ENCODE data around the gene IL18BP. TPM values are rescaled to one million over a fixed set of nuclear protein-coding genes. Genes with fewer than 3 reads are reported as not detected.

Gene IL18BP
- total RNA-seq (2014; rRNA removed; shearing (Covaris generic)) = 2.3 and 2.4 TPM in 2 replicates
- 4.2 and 9.1 TPM in 2 replicates for polyA plus RNA-seq (2014; cell fraction: nucleus; rRNA removed)

DNA sequence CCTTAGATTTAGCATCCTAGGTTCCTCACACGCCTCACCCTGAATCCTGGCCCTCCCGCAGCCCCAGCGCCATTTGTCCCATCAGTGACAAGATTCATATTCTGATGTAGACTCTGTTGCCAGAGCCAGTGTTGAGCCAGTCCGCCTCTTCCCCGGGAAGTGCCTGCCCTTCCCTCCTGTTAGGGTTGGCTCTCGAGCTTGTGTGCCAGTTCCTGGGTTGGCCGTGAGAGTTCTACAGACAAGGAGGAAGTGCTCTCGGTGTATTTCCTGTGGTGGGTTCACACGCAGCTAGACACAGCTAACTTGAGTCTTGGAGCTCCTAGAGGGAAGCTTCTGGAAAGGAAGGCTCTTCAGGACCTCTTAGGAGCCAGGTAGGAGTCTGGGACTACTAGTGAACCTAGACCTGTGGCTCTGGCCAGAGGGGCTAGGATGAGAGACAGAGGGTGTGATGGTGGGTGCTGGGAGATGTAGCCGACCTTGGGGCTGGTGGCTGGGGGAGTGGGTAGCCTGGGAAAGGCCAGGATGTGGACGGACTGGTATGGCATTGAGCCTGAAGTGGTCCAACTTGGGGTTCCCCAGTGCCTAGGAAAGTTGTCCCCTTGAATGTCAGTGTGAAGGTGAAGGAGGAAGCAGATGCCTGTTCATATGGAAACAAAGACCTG is at the start of gene IL18BP:
Gene IL18BP (plus strand): TSS at position 261 of the 662 bp plus-strand sequence. CDS start 1,076 bp downstream, outside the sequence.
- no peak for DNase-seq (ENCODE audit: extremely low read depth, low read depth)

DNA sequence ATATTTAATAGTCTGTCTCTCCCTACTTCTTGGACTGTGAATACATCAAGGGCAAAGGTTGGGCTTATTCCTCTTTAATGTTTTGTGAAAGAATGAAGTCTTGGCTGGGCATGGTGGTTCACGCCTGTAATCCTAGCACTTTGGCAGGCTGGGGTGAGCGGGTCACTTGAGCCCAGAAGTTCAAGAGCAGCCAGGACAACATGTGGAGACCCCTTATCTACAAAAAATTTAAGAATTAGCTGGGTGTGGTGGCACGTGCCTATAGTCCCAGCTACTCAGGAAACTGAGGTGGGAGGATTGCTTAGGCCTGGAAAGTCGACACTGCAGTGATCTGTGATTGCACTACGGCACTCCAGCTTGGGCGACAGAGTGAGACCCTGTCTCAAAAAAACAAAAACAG is 49.7 kb upstream of the IL18BP start:
- DNase-seq (ENCODE audit: extremely low read depth, low read depth) = no peak

DNA sequence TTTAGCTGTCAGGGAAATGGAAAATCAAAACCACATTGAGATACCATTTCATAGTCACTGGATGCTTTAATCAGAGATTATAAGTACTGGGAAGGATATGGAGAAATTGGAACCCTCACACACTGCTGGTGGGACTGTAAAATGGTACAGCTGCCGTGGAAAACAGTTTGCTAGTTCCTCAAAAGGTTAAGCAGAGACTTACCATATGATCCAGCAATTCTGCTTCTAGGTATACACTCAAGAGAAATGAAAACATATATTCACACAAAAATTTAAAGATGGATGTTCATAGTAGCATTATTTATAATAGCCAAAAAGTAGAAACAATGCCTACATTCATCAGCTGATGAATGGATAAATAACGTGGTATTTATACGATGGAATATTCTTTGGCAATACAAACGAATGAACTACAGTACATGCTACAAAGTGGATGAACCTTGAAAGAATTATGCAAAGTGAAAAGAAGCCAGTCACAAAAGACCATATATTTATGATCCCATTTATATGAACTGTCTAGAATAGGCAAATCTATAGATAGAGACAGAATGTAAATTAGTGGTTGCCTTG is 46.9 kb upstream of the IL18BP start:
- no peak for DNase-seq (ENCODE audit: extremely low read depth, low read depth)

- DNase-seq (ENCODE audit: extremely low read depth, low read depth) = no peak
Measured at GRCh38 chr11:71955898-71956456, 42.7 kb upstream of the IL18BP start.

GRCh38 chr11:71962428-71963038 is 36.2 kb upstream of the IL18BP start:
- DNase-seq (ENCODE audit: extremely low read depth, low read depth) = no peak

DNA sequence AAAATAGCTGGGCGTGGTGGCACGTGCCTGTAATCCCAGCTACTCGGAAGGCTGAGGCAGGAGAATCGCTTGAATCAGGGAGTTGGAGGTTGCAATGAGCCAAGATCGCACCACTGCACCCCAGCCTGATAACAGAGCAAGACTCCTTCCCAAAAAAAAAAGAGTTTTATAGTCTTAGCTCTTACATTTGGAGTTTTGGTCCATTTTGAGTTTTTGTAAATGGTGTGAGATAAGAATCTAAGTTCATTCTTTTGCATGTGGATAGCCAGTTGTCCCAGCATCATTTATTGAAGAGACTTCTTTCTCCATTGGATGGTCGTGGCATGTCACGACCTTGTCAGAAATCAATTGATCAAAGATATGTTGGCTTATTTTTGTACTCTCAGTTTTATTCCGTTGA is 35.2 kb upstream of the IL18BP start:
- no peak for DNase-seq (ENCODE audit: extremely low read depth, low read depth)

DNA sequence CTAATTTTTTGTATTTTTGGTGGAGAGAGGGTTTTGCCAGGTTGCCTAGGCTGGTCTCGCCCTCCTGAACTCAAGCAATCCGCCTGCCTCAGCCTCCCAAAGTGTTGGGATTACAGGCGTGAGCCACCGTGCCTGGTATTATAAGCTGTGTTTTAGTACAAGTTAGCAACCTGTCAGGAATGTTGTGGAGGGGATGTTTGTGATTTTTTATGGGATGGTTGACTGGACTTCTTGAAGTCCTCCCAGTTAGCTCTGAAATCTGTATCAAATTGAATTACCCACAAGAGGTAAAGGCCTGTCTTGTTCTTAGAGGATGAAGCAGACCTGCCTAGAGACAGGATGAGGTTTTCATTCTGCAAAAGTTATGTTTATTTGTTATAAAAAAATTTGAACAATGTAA is 34.1 kb upstream of the IL18BP start:
- DNase-seq (ENCODE audit: extremely low read depth, low read depth) = no peak

DNA sequence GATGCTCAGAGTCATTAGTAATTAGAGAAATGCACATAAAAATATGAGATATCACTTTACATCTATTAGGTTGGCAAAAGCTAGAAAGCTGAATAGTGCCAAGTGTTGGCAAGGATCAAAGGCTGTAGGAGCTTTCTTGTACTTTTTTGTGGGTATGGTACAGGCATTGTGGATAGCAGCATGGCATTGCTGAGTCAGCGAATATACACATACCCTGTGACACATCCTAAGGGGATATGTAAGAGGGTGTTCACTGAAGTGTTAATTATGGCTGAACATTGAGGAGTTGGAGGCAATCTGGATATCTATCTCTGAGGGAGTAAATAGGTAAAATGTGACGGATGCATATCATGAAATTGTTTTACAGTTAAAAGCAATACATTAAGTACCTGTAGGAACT is 27.0 kb upstream of the IL18BP start:
- DNase-seq (ENCODE audit: extremely low read depth, low read depth) = no peak

DNA sequence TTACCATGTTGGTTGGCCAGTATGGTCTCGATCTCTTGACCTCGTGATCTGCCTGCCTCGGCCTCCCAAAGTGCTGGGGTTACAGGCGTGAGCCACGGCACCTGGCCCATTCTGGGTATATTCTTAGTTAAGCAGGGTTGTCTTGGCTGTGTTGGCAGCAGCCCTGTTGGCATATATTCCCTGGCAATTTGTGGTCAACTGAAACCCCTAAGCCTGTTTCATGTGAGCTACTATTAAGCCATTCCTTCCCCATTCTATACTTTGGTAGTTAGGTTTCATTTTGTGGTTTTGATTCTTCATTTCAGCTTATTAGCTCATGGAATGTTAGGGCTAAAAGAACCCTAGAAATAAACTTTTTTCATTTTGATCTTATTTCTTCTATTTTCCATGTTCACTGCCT is 22.2 kb upstream of the IL18BP start:
- no peak for DNase-seq (ENCODE audit: extremely low read depth, low read depth)

GRCh38 chr11:71977090-71977489 is 21.6 kb upstream of the IL18BP start:
- no peak for DNase-seq (ENCODE audit: extremely low read depth, low read depth)

DNA sequence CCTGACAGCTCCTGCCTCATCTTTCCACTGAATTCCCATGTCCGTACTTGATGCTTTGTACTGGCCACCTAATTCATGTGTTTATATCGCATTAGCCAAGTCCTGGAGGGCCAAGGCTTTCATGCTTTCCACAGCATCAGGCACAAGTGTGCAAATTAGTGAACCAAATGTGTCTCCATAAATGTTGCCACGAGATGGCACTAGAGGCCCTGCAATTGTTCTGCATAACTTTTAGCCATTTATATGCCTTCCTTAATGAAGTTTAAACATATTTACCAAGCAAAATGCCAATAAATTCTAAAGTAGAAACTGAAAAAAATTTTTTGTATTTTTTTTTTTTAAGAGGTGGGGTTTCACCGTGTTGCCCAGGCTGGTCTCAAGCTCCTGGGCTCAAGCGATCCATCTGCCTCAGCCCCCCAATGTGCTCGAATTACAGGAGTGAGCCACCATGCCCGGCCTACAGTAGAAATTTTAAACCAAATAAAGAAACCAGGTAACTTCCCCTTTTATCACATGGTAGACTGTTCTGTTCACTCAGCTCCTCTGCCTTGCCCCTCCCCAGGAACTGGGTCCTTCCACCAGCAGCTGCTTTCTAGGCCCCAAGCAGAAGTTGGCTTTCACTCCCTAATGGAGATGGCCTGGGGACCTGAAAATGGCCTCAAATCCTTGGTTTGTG is 20.8 kb upstream of the IL18BP start:
- DNase-seq (ENCODE audit: extremely low read depth, low read depth) = peak; percentile 38

DNA sequence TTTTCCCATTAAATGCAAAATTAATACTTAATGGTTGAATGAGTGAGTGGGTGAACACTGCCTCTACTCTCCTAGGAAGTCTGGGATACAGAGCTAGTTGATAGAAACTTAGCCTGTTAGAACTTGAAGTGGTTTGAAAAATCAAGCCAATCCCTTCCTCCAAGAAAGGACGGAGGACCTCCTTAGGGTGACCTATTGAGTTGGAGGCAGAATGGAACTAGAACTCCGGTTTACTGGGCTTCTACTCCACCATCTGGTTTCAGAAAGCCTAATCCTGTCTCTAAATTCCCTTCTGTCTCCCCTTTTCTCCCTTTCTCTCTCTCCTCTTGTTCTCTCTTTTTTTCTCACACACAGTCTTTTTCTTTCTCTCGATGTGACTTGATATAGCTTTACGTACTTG is 19.6 kb upstream of the IL18BP start:
- DNase-seq (ENCODE audit: extremely low read depth, low read depth) = no peak

DNA sequence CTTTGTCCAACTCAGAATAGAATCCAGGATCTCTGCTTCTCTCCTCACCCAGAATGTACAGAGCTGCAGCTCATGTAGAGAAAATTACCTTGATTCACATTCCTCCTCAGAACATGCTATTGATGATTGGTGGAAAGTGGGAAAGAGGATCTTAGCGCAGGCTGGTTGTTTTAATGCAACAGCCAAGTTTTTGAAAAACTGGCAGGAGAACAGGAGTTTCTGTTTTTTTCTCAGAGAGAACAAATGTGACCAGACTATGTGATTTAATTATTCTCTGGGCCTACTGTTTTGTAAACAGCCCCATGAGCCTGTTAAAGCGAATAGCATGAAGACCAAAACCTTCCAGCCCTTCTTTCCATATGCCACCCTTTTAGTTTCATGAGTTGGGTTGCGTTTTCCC is 19.1 kb upstream of the IL18BP start:
- DNase-seq (ENCODE audit: extremely low read depth, low read depth) = no peak

DNA sequence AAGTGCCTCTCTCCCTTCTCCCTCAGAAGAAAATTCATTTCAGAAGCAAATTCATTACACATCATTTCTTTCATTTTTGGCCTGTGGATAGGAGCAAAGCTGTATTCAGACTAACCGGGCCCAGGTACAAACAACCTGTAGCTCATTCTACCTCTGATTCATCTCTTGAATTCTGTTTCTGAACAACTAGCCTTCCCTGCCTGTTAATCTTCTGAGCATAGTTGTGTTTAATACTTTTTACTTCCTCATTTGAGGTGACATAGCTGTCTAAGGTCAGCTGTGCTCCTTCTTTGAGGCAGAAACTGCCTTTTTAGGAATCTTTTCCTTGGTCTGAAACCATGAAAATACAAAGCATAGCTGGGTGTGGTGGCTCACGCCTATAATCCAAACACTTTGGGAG is 12.6 kb upstream of the IL18BP start:
- DNase-seq (ENCODE audit: extremely low read depth, low read depth) = no peak

DNA sequence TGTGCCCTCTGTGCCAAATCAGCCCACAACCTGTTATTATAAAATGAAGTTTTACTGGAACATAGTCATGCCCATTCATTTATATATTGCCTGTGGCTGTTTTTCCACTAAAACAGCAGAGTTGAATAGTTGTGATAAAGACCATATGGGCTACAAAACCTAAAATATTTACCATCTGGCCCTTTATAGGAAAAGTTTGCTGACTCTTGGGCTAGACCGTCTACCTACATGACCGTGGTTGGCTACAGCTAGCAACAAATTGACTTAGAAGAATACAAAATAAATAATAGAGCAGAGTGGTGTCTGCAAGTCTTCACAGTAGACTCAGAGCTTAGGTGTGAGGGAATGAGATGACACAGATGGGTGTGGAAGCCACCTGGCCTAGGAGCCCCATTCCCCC is 11.2 kb upstream of the IL18BP start:
- no peak for DNase-seq (ENCODE audit: extremely low read depth, low read depth)

DNA sequence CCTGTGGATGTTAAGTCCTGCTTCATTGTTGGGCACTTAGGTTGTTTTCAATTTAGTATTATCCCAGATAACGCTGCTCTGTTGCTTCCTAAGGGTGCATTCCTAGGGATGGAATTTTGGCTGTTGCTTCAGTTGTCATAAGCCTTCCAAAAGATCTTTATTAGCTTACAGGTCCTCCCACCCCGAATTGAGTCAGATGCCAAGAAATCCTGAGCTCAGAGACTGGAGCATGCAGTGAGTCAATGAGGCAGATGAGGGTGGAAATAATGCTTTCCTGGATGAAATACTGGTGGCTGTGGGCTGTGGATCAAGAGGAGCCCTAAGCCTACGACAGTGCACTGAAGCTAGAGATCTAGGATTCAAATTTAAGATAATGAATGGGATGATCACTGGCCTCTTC is 10.7 kb upstream of the IL18BP start:
- DNase-seq (ENCODE audit: extremely low read depth, low read depth) = no peak

- no peak for DNase-seq (ENCODE audit: extremely low read depth, low read depth)
Measured at GRCh38 chr11:71990701-71991100, 8.0 kb upstream of the IL18BP start.

GRCh38 chr11:71991494-71991893 is 7.2 kb upstream of the IL18BP start:
- DNase-seq (ENCODE audit: extremely low read depth, low read depth) = no peak

DNA sequence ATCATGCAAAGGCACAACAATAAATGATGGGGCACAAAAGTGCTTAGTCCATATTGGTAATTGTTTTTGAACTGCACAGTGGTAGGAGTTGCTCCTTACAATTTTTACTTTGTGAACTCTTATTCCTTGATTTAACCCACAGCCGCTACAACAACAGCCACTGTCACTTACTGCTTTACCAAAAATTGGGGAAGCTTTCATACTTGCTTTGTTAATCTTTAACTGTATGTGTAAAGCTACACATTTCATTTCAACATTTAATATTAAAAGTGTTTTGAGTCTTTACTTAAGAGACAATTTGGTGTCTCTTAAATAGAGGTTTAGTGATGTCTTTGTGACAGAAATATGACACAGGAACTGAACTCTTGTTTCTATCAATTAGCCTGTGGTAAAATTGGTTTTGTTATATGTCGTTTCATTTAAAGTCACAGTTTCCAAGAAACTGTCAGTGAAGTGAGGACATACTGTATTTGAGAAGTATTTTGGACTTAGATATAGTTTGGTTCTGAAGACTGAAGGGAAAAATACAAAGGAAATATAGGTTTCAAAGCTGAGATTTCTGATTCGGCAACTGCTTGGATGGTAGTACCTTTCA is 6.5 kb upstream of the IL18BP start:
- no peak for DNase-seq (ENCODE audit: extremely low read depth, low read depth)

DNA sequence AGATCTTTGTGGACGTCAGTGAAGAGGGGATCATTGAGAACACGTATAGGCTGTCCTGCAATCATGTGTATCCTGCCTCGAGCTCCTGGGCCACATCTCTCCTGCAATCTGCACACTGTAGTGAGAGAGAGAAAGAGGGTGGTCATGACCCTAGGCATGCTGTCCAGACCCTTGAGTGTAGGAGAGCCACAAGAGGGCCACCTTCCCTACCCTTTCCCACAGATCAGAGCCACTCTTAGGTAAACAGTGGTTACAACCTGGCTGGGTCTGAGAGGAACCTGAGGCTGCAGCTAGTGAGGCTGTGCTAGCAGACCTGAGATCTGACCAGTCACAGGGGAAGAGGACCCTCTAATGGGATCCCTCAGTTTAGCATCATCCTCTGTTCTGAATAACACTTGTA is 3.9 kb upstream of the IL18BP start:
- no peak for DNase-seq (ENCODE audit: extremely low read depth, low read depth)

DNA sequence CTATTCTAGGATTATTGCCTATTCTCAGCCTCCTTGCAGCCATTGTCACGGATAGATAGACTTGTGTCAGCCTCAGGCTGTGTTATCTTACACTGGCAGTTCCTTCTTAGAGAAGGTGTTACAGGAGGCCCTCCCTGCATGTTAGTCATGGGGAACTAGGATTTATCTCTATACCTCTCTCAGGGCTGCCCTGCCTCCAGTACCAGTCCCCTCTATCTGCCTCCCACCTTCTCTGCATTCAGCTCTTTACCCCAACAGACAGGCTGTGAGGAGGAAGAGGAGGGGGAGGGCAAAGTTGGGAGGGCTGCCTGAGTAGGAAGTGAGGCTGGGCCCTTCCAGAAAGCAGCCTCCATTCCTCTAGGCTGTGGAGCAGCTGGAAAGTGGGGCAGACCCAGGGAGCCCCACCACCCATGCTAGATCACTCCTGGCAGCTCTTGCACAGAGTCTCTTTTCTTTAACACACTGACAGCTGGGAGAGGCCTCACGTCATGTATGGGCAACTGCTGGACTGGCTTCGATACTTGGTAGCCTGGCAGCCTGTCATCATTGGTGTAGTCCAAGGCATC is 2.9 kb upstream of the IL18BP start:
- no peak for DNase-seq (ENCODE audit: extremely low read depth, low read depth)
